Activated CD4-positive, alpha-beta T cell treated with anti-CD3 and anti-CD28 coated beads, Interleukin-2, amount 10 ng/mL, durations not matched to agents 7 days and 5 days (primary cell): Measurements from ENCODE around the gene MAP3K3. TPM values are rescaled to one million over a fixed set of nuclear protein-coding genes. Genes with fewer than 3 reads are reported as not detected.
A peak's percentile ranks its signal among the peaks of the same experiment; 100 is the strongest.

Experiments
- CTCF ChIA-PET: fragments of 350-600 bp; sonication (Branson Sonifier 250); formaldehyde crosslinking; loops from one replicate; lab custom pipeline; 2021; ENCODE audit warnings: antibody characterized with exemption; lab: Charles Lee
- POLR2A ChIA-PET: fragments of 350-600 bp; sonication (Branson Sonifier 250); formaldehyde crosslinking; loops from one replicate; lab custom pipeline; 2021; ENCODE audit warnings: antibody characterized with exemption; lab: Charles Lee
- DNase-seq: peaks from one replicate; pipeline ENCODE4 v3.0.0-alpha.2; 2020
- H3K27ac Mint-ChIP-seq: one replicate; pipeline ENCODE4 v1.8.0; 2021; ENCODE audit warnings: mild to moderate bottlenecking, moderate library complexity, mixed read lengths
- H3K27me3 Mint-ChIP-seq: one replicate; pipeline ENCODE4 v1.8.0; 2021; ENCODE audit warnings: mixed read lengths
- H3K36me3 Mint-ChIP-seq: one replicate; pipeline ENCODE4 v1.8.0; 2021; ENCODE audit warnings: low read depth, mixed read lengths
- H3K4me1 Mint-ChIP-seq: one replicate; pipeline ENCODE4 v1.8.0; 2021; ENCODE audit warnings: mixed read lengths
- H3K4me3 Mint-ChIP-seq: one replicate; pipeline ENCODE4 v1.8.0; 2021; ENCODE audit warnings: mild to moderate bottlenecking, moderate library complexity, mixed read lengths
- H3K9me3 Mint-ChIP-seq: one replicate; pipeline ENCODE4 v1.8.0; 2021; ENCODE audit warnings: mixed read lengths
- total RNA-seq, 2 experiments: library from RNA; stranded (reverse); gene quantifications; one replicate each; pipeline ENCODE4 v1.2.3, GENCODE V29; 2021

Gene MAP3K3
- total RNA-seq, 2 experiments from 2014 or later = 38.7 to 40.3 TPM

DNA sequence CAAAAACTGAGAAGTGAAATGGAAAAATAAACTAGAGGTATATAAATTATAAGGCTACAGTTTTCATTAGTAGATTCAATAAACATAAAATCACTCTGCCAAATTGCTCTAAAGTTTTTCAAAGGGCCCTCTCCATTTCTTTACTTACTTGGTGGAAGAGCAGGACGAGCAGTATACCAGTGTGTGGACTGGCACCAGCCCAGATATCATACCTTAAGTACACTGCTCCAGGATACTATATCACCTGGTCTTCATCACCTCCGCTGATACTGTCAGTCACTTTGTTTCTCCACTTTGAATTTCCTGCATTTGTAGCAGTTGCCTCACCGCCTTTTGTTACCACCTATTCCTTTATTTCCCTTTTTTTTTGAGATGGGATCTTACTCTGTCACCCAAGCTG is 37.6 kb downstream of the MAP3K3 start:
- DNase-seq = no peak
- POLR2A ChIA-PET = no interaction called here
- Mint-ChIP-seq H3K27me3 (no peaks in the 10 kb centered on the region), H3K4me1 (peaks cover 7% of the 10 kb centered on the region), H3K27ac (no peak overlapping the region), H3K9me3 (no peaks in the 10 kb centered on the region), H3K36me3 (peaks cover 28% of the 10 kb centered on the region), H3K4me3 (no peak overlapping the region)
- CTCF ChIA-PET = interaction anchor here (0.6 kb wide), 1 partner anchor 15 kb away, joined by 3 read pairs; no protein-coding TSS in a partner anchor

DNA sequence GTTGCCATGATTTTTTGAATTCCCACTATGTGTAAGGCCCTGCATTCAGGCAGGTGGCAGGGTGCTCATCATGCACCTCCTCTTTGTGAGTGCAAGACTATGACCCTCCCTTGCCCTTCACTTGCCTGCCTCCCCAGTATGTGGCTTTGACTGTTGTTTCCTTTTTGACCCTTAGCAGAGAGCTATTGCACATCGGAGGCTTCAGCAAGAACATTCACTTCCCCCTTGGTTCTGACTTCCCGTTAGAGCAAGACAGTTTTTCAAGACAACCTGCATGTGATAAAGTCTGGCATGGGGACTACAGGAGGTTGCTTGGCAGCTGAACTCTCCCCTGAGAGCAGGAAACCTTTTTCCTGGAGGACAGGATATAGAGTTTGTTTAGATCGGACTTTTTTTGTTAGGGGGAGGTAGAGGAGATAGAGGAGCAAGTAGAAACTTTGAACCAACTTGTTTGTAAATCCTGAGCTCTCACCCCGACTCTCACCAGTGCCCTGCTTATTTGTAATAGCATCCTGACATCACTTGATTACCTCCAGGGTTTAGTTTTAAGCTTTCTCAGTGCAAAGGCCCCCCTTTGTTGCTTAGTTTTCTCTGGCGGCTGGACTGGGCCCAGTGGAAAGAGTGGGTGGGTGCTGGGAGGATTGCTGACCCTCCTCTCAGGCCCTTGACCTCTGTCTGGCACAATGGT is 43.5 kb downstream of the MAP3K3 start:
- POLR2A ChIA-PET = no interaction called here
- H3K4me3 Mint-ChIP-seq = no peak overlapping the region
- CTCF ChIA-PET = interaction anchor here (0.7 to 1.4 kb wide), 5 partner anchors 8 to 108 kb away, joined by 3 to 6 read pairs (median 3); partner anchors contain the start of genes CCDC47 and DDX42
- DNase-seq = no peak
- H3K4me1 Mint-ChIP-seq = peaks cover 17% of the 10 kb centered on the region
- H3K27me3 Mint-ChIP-seq = no peaks in the 10 kb centered on the region
- no peaks in the 10 kb centered on the region for H3K9me3 Mint-ChIP-seq
- H3K27ac Mint-ChIP-seq = peak overlapping the region; percentile 68
- peaks cover 25% of the 10 kb centered on the region for H3K36me3 Mint-ChIP-seq

DNA sequence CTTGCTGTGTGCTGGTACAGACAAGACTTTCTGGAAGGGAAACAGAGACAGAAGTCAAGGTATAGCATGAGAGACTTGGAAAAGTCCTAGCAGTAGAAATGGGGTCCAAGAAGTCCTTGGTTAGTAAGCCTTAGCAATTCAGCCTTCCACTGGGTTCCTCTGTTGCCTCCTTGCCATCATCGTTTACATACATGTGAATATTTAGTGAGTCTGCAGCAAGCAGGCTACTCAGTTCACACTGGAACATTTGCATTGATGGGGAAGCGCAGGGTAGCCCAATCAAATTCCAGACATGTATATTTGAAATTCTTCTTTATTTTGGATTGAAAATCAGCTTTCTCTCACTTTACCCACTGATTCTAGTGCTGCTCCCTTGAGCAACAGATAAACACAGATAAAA is 50.6 kb downstream of the MAP3K3 start:
- Mint-ChIP-seq H3K27me3 (no peaks in the 10 kb centered on the region), H3K27ac (no peak overlapping the region), H3K36me3 (peaks cover 28% of the 10 kb centered on the region), H3K4me3 (no peak overlapping the region), H3K9me3 (no peaks in the 10 kb centered on the region), H3K4me1 (peaks cover 3% of the 10 kb centered on the region)
- ChIA-PET CTCF (no interaction called here), POLR2A (no interaction called here)
- no peak for DNase-seq

DNA sequence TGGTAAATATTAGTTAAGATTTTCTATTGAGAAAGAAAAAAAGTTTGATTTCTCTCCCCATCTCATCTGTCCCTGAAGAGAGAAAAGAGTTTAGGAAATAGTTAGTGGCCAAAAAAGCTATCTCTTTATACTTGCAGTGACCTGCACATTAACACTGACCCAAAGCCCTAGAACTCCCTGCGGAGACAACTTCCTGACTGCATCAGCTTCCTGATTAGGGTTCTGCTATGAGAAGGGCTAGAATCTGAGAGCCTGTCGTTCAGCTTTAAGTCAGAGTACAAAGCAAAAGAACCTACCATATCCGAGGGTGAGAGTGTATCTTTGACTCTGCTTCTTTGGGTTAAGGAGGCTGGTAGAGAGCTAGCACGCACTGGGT is 53.0 kb downstream of the MAP3K3 start:
- ChIA-PET CTCF (interaction anchor here (0.5 to 2.0 kb wide), 7 partner anchors 9 to 866 kb away, joined by 3 to 8 read pairs (median 3); no protein-coding TSS in a partner anchor), POLR2A (no interaction called here)
- H3K27ac Mint-ChIP-seq = no peak overlapping the region
- no peak overlapping the region for H3K4me3 Mint-ChIP-seq
- H3K4me1 Mint-ChIP-seq = peaks cover 3% of the 10 kb centered on the region
- H3K36me3 Mint-ChIP-seq = peaks cover 31% of the 10 kb centered on the region
- H3K9me3 Mint-ChIP-seq = no peaks in the 10 kb centered on the region
- H3K27me3 Mint-ChIP-seq = no peaks in the 10 kb centered on the region
- DNase-seq = no peak

DNA sequence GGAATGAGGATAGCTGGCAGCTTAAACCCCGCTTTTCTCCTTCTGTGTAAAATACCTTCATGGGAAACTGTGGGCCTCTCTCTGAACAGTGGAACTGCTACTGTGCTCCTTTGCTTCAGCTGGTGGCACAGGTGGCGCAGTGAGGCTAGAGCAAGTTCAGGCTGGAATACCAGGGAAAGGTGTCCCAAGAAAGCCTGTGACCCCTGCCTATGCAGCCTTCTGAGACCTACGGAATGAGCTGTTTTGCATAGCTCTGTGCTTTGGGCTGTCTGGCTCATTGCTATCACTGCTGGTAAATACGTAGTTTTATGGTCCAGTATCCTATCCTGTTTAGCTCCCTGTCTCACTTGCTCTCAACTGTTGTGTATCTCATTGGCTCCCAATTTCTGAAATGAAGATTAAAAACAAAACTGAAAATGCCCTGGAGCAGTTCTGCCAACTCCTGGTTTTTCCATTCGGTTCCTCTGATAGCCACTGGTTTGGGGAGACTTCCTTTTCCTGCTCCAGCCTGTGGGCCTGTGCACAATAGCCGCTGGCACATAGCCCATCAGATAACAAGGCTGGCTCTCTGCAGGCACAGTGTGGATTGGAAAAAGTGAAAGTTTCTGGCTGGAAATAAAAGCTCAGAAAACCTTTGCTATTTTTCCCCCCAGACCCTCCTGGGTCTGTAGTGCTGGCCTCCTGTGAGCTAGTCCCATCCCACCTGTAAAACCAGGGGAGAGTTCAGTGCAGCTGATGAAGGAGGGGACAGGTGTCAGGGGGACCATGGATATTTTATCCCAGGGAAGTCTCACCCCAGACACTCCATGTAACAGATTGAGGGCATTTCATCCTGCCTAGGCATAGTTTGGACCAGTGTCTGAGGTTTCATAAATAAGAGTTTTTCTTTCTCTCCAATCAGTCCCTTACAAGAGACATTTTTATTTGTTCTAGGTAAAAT is 53.7 kb downstream of the MAP3K3 start:
- no peak for DNase-seq
- Mint-ChIP-seq H3K27ac (peak overlapping the region; percentile 58), H3K9me3 (no peaks in the 10 kb centered on the region), H3K36me3 (peaks cover 31% of the 10 kb centered on the region), H3K4me1 (peaks cover 3% of the 10 kb centered on the region), H3K27me3 (no peaks in the 10 kb centered on the region), H3K4me3 (no peak overlapping the region)
- CTCF ChIA-PET = interaction anchor here (0.5 to 2.0 kb wide), 9 partner anchors 10 to 865 kb away, joined by 3 to 8 read pairs (median 3); no protein-coding TSS in a partner anchor
- POLR2A ChIA-PET = no interaction called here

DNA sequence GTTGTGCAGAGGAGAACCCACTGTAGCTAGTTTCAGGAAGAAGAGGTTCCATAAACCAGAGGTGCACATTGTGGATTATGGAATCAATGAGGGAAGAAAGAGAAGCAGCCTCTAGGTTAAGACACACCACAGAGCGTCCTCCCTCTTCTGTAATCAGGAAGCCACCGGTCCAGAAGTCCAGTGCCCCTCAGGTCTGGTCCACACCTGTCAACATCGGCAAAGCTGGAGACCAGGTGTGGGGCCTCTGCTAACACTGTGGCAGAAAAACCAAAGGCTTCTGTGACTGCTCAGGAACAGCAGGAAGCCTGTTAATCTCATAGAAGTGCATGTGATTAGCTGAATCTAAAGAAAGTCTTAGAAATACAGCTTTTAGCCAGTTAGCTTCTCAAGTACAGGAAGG is 54.4 kb downstream of the MAP3K3 start:
- Mint-ChIP-seq H3K4me3 (no peak overlapping the region), H3K36me3 (peaks cover 32% of the 10 kb centered on the region), H3K27me3 (no peaks in the 10 kb centered on the region), H3K9me3 (no peaks in the 10 kb centered on the region), H3K4me1 (peaks cover 3% of the 10 kb centered on the region), H3K27ac (peak overlapping the region; percentile 58)
- ChIA-PET CTCF (interaction anchor here (1.0 to 1.4 kb wide), 4 partner anchors 12 to 80 kb away, joined by 3 to 4 read pairs (median 4); no protein-coding TSS in a partner anchor), POLR2A (no interaction called here)
- no peak for DNase-seq

DNA sequence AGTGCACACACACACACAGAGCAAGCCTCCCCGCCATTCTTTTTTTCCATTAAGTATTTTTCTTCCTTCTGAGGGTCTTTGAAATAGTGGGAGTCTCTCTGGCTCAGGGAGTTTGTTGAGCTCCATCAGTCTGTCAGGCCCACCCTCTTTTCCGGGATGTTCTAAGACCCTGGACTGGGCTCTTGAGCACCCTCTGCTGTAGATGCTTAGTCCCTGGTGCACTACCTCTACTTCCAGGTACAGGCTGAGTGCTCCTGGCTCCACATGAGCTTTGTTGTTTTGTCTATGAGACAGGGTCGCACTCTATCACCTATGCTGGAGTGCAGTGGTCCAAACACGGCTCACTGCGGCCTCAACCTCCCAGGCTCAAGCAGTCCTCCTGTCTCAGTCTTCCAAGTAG is 57.0 kb downstream of the MAP3K3 start:
- no peaks in the 10 kb centered on the region for H3K27me3 Mint-ChIP-seq
- H3K4me3 Mint-ChIP-seq = no peak overlapping the region
- CTCF ChIA-PET = interaction anchor here (0.6 to 1.9 kb wide), 3 partner anchors 17 to 164 kb away, joined by 3 to 10 read pairs (median 3); no protein-coding TSS in a partner anchor
- no peak for DNase-seq
- H3K4me1 Mint-ChIP-seq = peaks cover 3% of the 10 kb centered on the region
- no peaks in the 10 kb centered on the region for H3K9me3 Mint-ChIP-seq
- H3K36me3 Mint-ChIP-seq = peaks cover 38% of the 10 kb centered on the region
- H3K27ac Mint-ChIP-seq = no peak overlapping the region
- POLR2A ChIA-PET = no interaction called here

DNA sequence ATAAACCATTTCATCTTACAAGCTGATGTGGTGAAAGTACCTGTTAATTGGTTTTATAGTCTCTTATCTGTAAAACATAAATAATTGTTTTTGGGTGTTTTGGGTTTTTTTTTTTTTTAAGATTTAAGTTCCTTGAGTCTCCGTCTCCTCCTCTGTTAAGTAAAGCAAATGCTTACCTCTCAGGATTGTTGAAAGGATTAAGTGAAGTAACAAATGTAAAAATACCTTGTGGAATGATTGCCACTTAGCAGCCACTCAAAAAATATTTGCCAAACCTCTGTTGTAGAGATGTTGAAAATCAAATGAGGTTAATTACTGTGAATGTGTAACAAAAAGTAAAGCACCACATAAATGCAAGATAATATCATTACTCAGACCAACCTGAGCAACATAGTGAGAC is 58.5 kb downstream of the MAP3K3 start:
- Mint-ChIP-seq H3K27me3 (no peaks in the 10 kb centered on the region), H3K4me3 (no peak overlapping the region), H3K9me3 (no peaks in the 10 kb centered on the region), H3K36me3 (peaks cover 37% of the 10 kb centered on the region), H3K4me1 (no peaks in the 10 kb centered on the region), H3K27ac (no peak overlapping the region)
- ChIA-PET CTCF (interaction anchor here (1.1 kb wide), 1 partner anchor 10 kb away, joined by 3 read pairs; no protein-coding TSS in a partner anchor), POLR2A (no interaction called here)
- DNase-seq = no peak

DNA sequence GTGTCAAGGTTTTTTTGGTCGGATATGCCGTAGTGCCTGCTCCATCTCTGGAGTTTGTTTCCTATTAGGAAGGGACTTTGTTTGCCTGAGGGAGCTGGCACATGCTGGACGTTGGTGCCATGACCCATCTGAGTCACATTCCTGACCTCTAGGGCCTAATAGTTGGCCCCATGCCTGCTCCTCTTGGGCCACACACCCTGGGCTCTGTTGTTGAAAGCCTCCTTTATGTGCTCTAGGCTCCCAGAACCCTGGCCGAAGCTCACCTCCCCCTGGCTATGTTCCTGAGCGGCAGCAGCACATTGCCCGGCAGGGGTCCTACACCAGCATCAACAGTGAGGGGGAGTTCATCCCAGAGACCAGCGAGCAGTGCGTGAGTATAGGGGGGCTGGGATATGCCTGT is 59.3 kb downstream of the MAP3K3 start:
- POLR2A ChIA-PET = interaction anchor here (0.5 kb wide), 1 partner anchor 26 kb away, joined by 3 read pairs; no protein-coding TSS in a partner anchor
- Mint-ChIP-seq H3K4me1 (no peaks in the 10 kb centered on the region), H3K36me3 (peaks cover 38% of the 10 kb centered on the region), H3K9me3 (no peaks in the 10 kb centered on the region), H3K4me3 (no peak overlapping the region), H3K27ac (no peak overlapping the region), H3K27me3 (no peaks in the 10 kb centered on the region)
- CTCF ChIA-PET = interaction anchor here (0.5 kb wide), 1 partner anchor 73 kb away, joined by 3 read pairs; no protein-coding TSS in a partner anchor
- DNase-seq = no peak

DNA sequence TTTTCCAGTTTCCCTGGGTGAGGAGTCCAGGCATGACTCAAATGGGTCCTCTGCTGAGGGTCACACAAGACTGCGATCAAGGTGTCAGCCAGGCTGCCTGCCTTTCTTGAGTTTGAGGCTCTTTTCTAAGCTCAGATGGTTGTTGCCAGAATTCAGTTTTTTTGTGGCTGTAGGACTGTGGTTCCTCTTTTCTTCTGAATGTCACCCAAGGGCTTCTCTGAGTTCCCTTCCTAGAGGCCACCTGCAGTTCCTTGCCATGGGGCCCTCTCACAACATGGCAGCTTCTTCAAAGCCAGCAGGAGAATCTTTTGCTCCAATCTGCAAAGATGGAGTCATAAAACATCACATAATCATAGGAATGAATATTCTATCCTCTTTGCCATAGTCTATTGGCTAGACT is 60.2 kb downstream of the MAP3K3 start:
- DNase-seq = no peak
- POLR2A ChIA-PET = interaction anchor here (0.5 kb wide), 1 partner anchor 27 kb away, joined by 3 read pairs; no protein-coding TSS in a partner anchor
- Mint-ChIP-seq H3K36me3 (peaks cover 34% of the 10 kb centered on the region), H3K9me3 (no peaks in the 10 kb centered on the region), H3K27ac (no peak overlapping the region), H3K4me1 (no peaks in the 10 kb centered on the region), H3K4me3 (no peak overlapping the region), H3K27me3 (no peaks in the 10 kb centered on the region)
- CTCF ChIA-PET = interaction anchor here (0.5 to 1.4 kb wide), 4 partner anchors 15 to 506 kb away, joined by 3 to 4 read pairs (median 3); no protein-coding TSS in a partner anchor

DNA sequence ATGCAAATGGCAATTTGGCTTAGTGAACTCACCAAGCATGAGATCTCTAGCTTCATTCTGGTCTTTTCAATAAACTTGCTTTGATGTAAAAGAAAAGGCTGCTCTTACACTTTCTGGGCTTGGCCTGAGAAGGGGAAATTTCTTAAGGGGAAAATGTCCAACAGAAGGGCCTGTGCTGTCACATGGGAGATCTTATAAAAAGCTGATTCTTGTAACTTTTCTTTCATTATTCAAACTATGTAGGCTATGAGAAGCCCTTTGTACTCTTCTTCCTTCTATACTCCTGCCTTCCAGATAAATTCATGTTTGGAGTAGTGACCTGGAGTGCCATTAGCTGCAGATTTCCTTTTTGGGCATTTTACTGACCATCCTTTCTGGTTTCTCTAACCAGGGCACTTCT is 60.8 kb downstream of the MAP3K3 start:
- H3K4me1 Mint-ChIP-seq = no peaks in the 10 kb centered on the region
- DNase-seq = no peak
- no peaks in the 10 kb centered on the region for H3K9me3 Mint-ChIP-seq
- no peak overlapping the region for H3K27ac Mint-ChIP-seq
- peaks cover 33% of the 10 kb centered on the region for H3K36me3 Mint-ChIP-seq
- ChIA-PET CTCF (interaction anchor here (0.6 to 1.4 kb wide), 4 partner anchors 14 to 506 kb away, joined by 3 to 4 read pairs (median 3); no protein-coding TSS in a partner anchor), POLR2A (no interaction called here)
- no peak overlapping the region for H3K4me3 Mint-ChIP-seq
- no peaks in the 10 kb centered on the region for H3K27me3 Mint-ChIP-seq

DNA sequence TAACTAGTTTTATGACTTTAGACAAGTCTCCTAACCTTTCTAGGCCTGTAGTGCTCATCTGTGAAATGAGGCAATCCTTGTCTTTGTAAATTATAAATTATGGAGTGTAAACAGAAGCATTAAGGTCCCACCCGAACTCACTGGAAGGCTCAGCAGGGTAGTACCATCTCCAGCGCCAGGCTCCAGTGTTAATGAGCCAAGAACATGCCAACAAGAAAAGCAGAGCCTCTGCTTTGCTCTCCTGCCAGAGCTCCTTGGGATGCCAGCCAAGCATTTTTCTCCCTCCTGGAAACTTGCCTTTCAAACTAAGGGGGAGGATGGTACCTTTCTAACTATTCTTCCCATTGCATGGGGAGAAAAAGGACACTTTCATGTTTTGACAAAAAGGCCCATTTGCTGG is 62.8 kb downstream of the MAP3K3 start:
- H3K27me3 Mint-ChIP-seq = no peaks in the 10 kb centered on the region
- H3K4me3 Mint-ChIP-seq = no peak overlapping the region
- DNase-seq = no peak
- POLR2A ChIA-PET = no interaction called here
- no peaks in the 10 kb centered on the region for H3K9me3 Mint-ChIP-seq
- H3K27ac Mint-ChIP-seq = no peak overlapping the region
- H3K36me3 Mint-ChIP-seq = peaks cover 33% of the 10 kb centered on the region
- no peaks in the 10 kb centered on the region for H3K4me1 Mint-ChIP-seq
- CTCF ChIA-PET = interaction anchor here (1.2 kb wide), 1 partner anchor 11 kb away, joined by 4 read pairs; no protein-coding TSS in a partner anchor
